ENCODE data around the gene NCOA3.

The NCOA3 gene

DNA sequence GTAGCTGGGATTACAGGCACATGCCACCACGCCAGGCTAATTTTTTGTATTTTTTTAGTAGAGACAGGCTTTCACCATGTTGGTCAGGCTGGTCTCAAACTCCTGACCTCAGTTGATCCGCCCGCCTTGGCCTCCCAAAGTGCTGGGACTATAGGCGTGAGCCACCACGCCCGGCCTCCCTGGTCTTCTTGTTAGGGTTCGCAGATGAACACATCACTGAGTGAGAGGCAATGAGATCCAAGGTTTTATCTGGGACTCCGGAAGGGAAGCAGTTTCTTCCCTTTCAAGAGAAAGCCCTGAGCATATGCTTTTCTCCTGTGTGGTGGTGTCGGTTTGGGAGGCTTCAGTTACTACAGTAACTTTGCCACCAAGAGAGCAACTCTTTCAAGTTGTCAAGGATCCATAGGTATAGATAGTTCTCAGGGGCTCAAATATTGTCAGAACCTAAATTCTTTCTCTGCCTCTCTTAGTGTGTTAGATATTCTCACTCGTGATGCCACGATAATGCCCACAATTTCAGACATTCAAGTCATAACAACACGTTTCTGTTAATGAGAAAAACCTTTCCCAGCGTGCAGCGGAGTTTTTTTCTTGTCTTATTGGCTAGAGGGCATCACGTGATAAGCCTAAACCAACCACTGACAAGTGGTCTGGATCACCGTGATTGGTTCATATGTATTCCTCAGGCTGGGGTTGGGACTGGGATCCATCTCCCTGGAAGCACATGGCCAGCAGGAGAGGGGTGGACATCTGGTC is 36.2 kb upstream of the NCOA3 start:
- Histone ChIP-seq H3K9ac (ENCODE audit: low read depth, low read length, poor library complexity, severe bottlenecking) (no peak overlapping the region), H3K36me3 (ENCODE audit: insufficient read depth, low read length) (no peaks in the 10 kb centered on the region), H3K79me2 (ENCODE audit: insufficient read depth, low read length) (no peaks in the 10 kb centered on the region), H3K9me2 (replicated peaks; ENCODE audit: low read depth, low read length) (no peaks in the 10 kb centered on the region), H2AFZ (ENCODE audit: low read length) (no peak overlapping the region), H3F3A (ENCODE audit: low read depth) (no peaks in the 10 kb centered on the region), H3K4me3 (ENCODE audit: low read length, poor library complexity, severe bottlenecking) (no peak overlapping the region), H3K9me3 (ENCODE audit: insufficient read depth, low read depth, low read length) (no peaks in the 10 kb centered on the region), H3K27me3 (ENCODE audit: insufficient read depth, low read length, poor library complexity, severe bottlenecking) (no peaks in the 10 kb centered on the region), H3K4me1 (ENCODE audit: insufficient read depth, low read length, poor library complexity, severe bottlenecking) (no peaks in the 10 kb centered on the region), H3K4me2 (ENCODE audit: low read depth, low read length, poor library complexity, severe bottlenecking) (no peak overlapping the region), H4K20me1 (ENCODE audit: insufficient read depth, low read length, poor library complexity, severe bottlenecking) (no peaks in the 10 kb centered on the region)
- TF ChIP-seq, protein P1, sequence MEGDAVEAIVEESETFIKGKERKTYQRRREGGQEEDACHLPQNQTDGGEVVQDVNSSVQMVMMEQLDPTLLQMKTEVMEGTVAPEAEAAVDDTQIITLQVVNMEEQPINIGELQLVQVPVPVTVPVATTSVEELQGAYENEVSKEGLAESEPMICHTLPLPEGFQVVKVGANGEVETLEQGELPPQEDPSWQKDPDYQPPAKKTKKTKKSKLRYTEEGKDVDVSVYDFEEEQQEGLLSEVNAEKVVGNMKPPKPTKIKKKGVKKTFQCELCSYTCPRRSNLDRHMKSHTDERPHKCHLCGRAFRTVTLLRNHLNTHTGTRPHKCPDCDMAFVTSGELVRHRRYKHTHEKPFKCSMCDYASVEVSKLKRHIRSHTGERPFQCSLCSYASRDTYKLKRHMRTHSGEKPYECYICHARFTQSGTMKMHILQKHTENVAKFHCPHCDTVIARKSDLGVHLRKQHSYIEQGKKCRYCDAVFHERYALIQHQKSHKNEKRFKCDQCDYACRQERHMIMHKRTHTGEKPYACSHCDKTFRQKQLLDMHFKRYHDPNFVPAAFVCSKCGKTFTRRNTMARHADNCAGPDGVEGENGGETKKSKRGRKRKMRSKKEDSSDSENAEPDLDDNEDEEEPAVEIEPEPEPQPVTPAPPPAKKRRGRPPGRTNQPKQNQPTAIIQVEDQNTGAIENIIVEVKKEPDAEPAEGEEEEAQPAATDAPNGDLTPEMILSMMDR (conservative IDR thresholded peaks at IDR 0.05; ENCODE audit: low read length), result no peak
- TF ChIP-seq EZH2phosphoT487 (IDR thresholded peaks at IDR 0.05; ENCODE audit: borderline replicate concordance), result no peak

DNA sequence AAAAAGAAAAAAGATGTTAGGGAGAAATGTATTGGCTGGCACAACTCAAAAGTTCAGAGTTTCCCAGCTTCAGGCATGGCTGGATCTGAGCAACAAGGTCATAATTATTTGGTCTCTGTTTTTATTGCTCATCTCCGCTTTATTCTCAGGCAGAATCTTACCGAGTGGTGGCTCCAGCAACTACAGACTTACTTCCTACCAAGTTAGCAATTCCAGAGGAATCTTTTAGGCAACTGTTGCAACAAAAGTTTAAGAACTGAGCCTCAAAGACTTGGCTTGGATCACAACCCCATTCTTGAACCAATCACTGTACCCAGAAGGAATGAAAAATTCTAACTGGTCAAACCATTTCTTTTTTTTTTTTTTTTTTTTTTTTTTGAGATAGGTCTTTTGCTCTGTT is 35.5 kb upstream of the NCOA3 start:
- no peak for TF ChIP-seq EZH2phosphoT487 (IDR thresholded peaks at IDR 0.05; ENCODE audit: borderline replicate concordance)
- H3K79me2 ChIP-seq (ENCODE audit: insufficient read depth, low read length), result no peaks in the 10 kb centered on the region
- no peaks in the 10 kb centered on the region for H3K27me3 ChIP-seq (ENCODE audit: insufficient read depth, low read length, poor library complexity, severe bottlenecking)
- no peaks in the 10 kb centered on the region for H3F3A ChIP-seq (ENCODE audit: low read depth)
- no peaks in the 10 kb centered on the region for H3K9me3 ChIP-seq (ENCODE audit: insufficient read depth, low read depth, low read length)
- H3K4me3 ChIP-seq (ENCODE audit: low read length, poor library complexity, severe bottlenecking), result no peak overlapping the region
- no peaks in the 10 kb centered on the region for H4K20me1 ChIP-seq (ENCODE audit: insufficient read depth, low read length, poor library complexity, severe bottlenecking)
- no peaks in the 10 kb centered on the region for H3K36me3 ChIP-seq (ENCODE audit: insufficient read depth, low read length)
- H3K9me2 ChIP-seq (replicated peaks; ENCODE audit: low read depth, low read length), result no peaks in the 10 kb centered on the region
- H3K4me1 ChIP-seq (ENCODE audit: insufficient read depth, low read length, poor library complexity, severe bottlenecking), result no peaks in the 10 kb centered on the region
- H2AFZ ChIP-seq (ENCODE audit: low read length), result no peak overlapping the region
- no peak overlapping the region for H3K9ac ChIP-seq (ENCODE audit: low read depth, low read length, poor library complexity, severe bottlenecking)
- no peak overlapping the region for H3K4me2 ChIP-seq (ENCODE audit: low read depth, low read length, poor library complexity, severe bottlenecking)

DNA sequence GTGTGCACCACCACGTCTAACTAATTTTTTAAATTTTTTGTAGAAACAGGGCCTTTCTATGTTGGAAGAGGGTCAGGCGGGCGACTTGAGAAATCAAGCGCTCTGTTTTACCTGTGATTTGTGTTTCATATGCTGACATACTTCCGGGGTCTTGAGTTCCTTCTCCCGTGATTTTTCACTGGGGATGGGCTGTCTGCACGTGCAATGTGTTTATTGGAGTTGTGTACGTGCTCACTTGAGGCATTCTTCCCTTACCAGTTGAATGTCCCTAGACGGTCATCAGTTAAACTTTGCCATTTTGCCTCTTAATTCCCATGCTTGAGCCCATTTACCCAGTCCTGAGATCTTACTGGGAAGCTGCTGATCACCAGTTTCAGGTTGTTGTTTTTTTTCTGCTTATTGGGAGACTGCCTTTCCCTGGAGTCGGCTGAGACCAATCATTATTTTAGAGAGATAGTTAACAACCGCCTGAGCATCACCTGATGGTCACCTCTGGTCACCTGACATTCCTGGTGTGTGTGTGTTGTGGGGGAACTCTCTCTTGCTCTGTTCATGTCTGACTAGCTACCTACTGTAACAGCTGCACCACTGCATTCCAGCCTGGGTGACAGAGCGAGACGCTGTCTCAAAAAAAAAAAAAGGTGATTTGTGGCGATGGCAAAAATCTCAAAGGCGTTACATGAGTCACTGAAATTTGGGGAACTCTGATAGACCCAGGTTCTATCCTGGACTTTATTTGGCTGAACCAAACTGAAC is 34.8 kb upstream of the NCOA3 start:
- no peak overlapping the region for H2AFZ ChIP-seq (ENCODE audit: low read length)

More for the DNA sequence above, 34.8 kb upstream of the NCOA3 start:
- no peaks in the 10 kb centered on the region for H3K27me3 ChIP-seq (ENCODE audit: insufficient read depth, low read length, poor library complexity, severe bottlenecking)
- H4K20me1 ChIP-seq (ENCODE audit: insufficient read depth, low read length, poor library complexity, severe bottlenecking), result no peaks in the 10 kb centered on the region
- no peaks in the 10 kb centered on the region for H3K4me1 ChIP-seq (ENCODE audit: insufficient read depth, low read length, poor library complexity, severe bottlenecking)
- no peaks in the 10 kb centered on the region for H3K9me3 ChIP-seq (ENCODE audit: insufficient read depth, low read depth, low read length)
- H3K9ac ChIP-seq (ENCODE audit: low read depth, low read length, poor library complexity, severe bottlenecking), result no peak overlapping the region
- H3K4me2 ChIP-seq (ENCODE audit: low read depth, low read length, poor library complexity, severe bottlenecking), result no peak overlapping the region
- TF ChIP-seq, protein P1 (conservative IDR thresholded peaks at IDR 0.05; ENCODE audit: low read length), result no peak
- TF ChIP-seq EZH2phosphoT487 (IDR thresholded peaks at IDR 0.05; ENCODE audit: borderline replicate concordance), result no peak
- H3K79me2 ChIP-seq (ENCODE audit: insufficient read depth, low read length), result no peaks in the 10 kb centered on the region
- no peaks in the 10 kb centered on the region for H3K9me2 ChIP-seq (replicated peaks; ENCODE audit: low read depth, low read length)
- no peak overlapping the region for H3K4me3 ChIP-seq (ENCODE audit: low read length, poor library complexity, severe bottlenecking)
- no peaks in the 10 kb centered on the region for H3K36me3 ChIP-seq (ENCODE audit: insufficient read depth, low read length)
- no peaks in the 10 kb centered on the region for H3F3A ChIP-seq (ENCODE audit: low read depth)
